Bronchial epithelial cell (primary cell): ENCODE data around the gene IL26. TPM values are rescaled to one million over a fixed set of nuclear protein-coding genes. Genes with fewer than 3 reads are reported as not detected.
A peak's percentile ranks its signal among the peaks of the same experiment; 100 is the strongest.

Experiments used
- DNase-seq: peaks from one replicate; pipeline ENCODE4 v3.0.0-alpha.2; 2010; ENCODE audit warnings: low read depth
- FAIRE-seq: peaks from 2 replicates; lab custom pipeline; 2011; peaks lifted over from hg19 to GRCh38; lab: Jason Lieb, UNC
- H3K27me3 ChIP-seq: 2 replicates; pipeline ENCODE4 v1.5.1; 2011; ENCODE audit warnings: low read length; ENCODE audit not compliant: control insufficient read depth, insufficient read depth
- H3K36me3 ChIP-seq: 2 replicates; pipeline ENCODE4 v1.5.1; 2011; ENCODE audit warnings: low read length; ENCODE audit not compliant: control insufficient read depth, insufficient read depth
- H3K4me3 ChIP-seq: 2 replicates; pipeline ENCODE4 v1.5.1; 2011; ENCODE audit warnings: mild to moderate bottlenecking, low read depth, low read length, control low read depth
- CTCF ChIP-seq: IDR thresholded peaks from 2 replicates; pipeline ENCODE4 v1.5.1; 2011; ENCODE audit warnings: mild to moderate bottlenecking, moderate library complexity, low read length, control low read depth, inconsistent platforms; ENCODE audit not compliant: insufficient read depth, severe bottlenecking
- total RNA-seq: library from RNA; depleted of rRNA; stranded (reverse); fragments of >200 nt; gene quantifications from 2 replicates; pipeline ENCODE4 v1.2.1, GENCODE V29; 2014

IL26 gene
- total RNA-seq, 1 donor from 2014 or later = not detected

- Histone ChIP-seq H3K36me3 (no peaks in the 10 kb centered on the region), H3K27me3 (peaks cover under 1% of the 10 kb centered on the region), H3K4me3 (no peak overlapping the region)
- peak; percentile 34 for DNase-seq
- peak; percentile 47 for FAIRE-seq
- no peak for TF ChIP-seq CTCF
These were observed 44.5 kb downstream of the IL26 start for GRCh38 chr12:68180792-68181744.

GRCh38 chr12:68178774-68179439, 46.7 kb downstream of the IL26 start:
- Histone ChIP-seq H3K36me3 (no peaks in the 10 kb centered on the region), H3K27me3 (no peaks in the 10 kb centered on the region), H3K4me3 (no peak overlapping the region)
- no peak for FAIRE-seq
- DNase-seq = peak; percentile 15
- TF ChIP-seq CTCF = no peak

GRCh38 chr12:68178184-68178583, 47.4 kb downstream of the IL26 start:
- no peak for DNase-seq
- H3K27me3 ChIP-seq = no peaks in the 10 kb centered on the region
- no peak for FAIRE-seq
- TF ChIP-seq CTCF = no peak
- no peaks in the 10 kb centered on the region for H3K36me3 ChIP-seq
- H3K4me3 ChIP-seq = no peak overlapping the region

GRCh38 chr12:68177562-68177961, 48.0 kb downstream of the IL26 start:
- no peaks in the 10 kb centered on the region for H3K36me3 ChIP-seq
- no peak for TF ChIP-seq CTCF

GRCh38 chr12:68176257-68176656, 49.4 kb downstream of the IL26 start:
- H3K36me3 ChIP-seq = no peaks in the 10 kb centered on the region
- FAIRE-seq = no peak
- DNase-seq = peak; percentile 60
- TF ChIP-seq CTCF = no peak
- no peak overlapping the region for H3K4me3 ChIP-seq
- H3K27me3 ChIP-seq = no peaks in the 10 kb centered on the region

More at GRCh38 chr12:68177562-68177961, 48.0 kb downstream of the IL26 start:
- no peak for DNase-seq
- Histone ChIP-seq H3K4me3 (no peak overlapping the region), H3K27me3 (no peaks in the 10 kb centered on the region)
- FAIRE-seq = peak; percentile 52
